ENCODE measurements around the gene TEPSIN. TPM values are rescaled to one million over a fixed set of nuclear protein-coding genes. Genes with fewer than 3 reads are reported as not detected.

TEPSIN gene
- total RNA-seq, 2 donors from 2014 or later, result 30.0 to 45.0 TPM

GRCh38 chr17:81280571-81280970, 41.7 kb upstream of the TEPSIN start:
- no peak overlapping the region for H3K4me3 ChIP-seq (ENCODE audit: low read length)
- Mint-ChIP-seq H3K4me3 (no peak overlapping the region), H3K36me3 (ENCODE audit: low read depth) (peaks cover 40% of the 10 kb centered on the region), H3K4me1 (no peaks in the 10 kb centered on the region), H3K27me3 (ENCODE audit: insufficient read depth) (no peaks in the 10 kb centered on the region), H3K27ac (peak overlapping the region; percentile 8), H3K9me3 (no peaks in the 10 kb centered on the region)
- no peaks in the 10 kb centered on the region for H3K9me3 ChIP-seq (ENCODE audit: control insufficient read depth, low read length)
- TF ChIP-seq, protein P1, sequence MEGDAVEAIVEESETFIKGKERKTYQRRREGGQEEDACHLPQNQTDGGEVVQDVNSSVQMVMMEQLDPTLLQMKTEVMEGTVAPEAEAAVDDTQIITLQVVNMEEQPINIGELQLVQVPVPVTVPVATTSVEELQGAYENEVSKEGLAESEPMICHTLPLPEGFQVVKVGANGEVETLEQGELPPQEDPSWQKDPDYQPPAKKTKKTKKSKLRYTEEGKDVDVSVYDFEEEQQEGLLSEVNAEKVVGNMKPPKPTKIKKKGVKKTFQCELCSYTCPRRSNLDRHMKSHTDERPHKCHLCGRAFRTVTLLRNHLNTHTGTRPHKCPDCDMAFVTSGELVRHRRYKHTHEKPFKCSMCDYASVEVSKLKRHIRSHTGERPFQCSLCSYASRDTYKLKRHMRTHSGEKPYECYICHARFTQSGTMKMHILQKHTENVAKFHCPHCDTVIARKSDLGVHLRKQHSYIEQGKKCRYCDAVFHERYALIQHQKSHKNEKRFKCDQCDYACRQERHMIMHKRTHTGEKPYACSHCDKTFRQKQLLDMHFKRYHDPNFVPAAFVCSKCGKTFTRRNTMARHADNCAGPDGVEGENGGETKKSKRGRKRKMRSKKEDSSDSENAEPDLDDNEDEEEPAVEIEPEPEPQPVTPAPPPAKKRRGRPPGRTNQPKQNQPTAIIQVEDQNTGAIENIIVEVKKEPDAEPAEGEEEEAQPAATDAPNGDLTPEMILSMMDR (conservative IDR thresholded peaks at IDR 0.05), result no peak
- 91 to 93% methylated on average over 11 to 17 of the region's 24 CpGs for WGBS, 2 experiments (ENCODE audit: insufficient coverage in 1 of 2, insufficient read length in 1 of 2)
- H3K27ac ChIP-seq (ENCODE audit: low read depth, low read length), result peak overlapping the region; percentile 53
- no peaks in the 10 kb centered on the region for H3K4me1 ChIP-seq (ENCODE audit: control insufficient read depth, insufficient read depth, low read length)
- H3K27me3 ChIP-seq (ENCODE audit: control insufficient read depth, insufficient read depth, low read length, poor library complexity, severe bottlenecking), result no peaks in the 10 kb centered on the region
- no peak for DNase-seq
- H3K9ac ChIP-seq (ENCODE audit: extremely low read depth, low read length, poor library complexity, severe bottlenecking), result no peak overlapping the region
- H3K36me3 ChIP-seq (ENCODE audit: control insufficient read depth, insufficient read depth, low read length), result peaks cover 15% of the 10 kb centered on the region

GRCh38 chr17:81279278-81280275, 40.7 kb upstream of the TEPSIN start:
- WGBS, 2 experiments (ENCODE audit: insufficient coverage in 1 of 2, insufficient read length in 1 of 2), result 93 to 95% methylated on average over 45 to 50 of the region's 50 CpGs
- H3K36me3 Mint-ChIP-seq (ENCODE audit: low read depth), result peaks cover 43% of the 10 kb centered on the region
- no peak overlapping the region for H3K27ac Mint-ChIP-seq
- no peaks in the 10 kb centered on the region for H3K4me1 Mint-ChIP-seq
- H3K27me3 ChIP-seq (ENCODE audit: control insufficient read depth, insufficient read depth, low read length, poor library complexity, severe bottlenecking), result no peaks in the 10 kb centered on the region
- H3K27me3 Mint-ChIP-seq (ENCODE audit: insufficient read depth), result no peaks in the 10 kb centered on the region
- no peak overlapping the region for H3K9ac ChIP-seq (ENCODE audit: extremely low read depth, low read length, poor library complexity, severe bottlenecking)
- H3K36me3 ChIP-seq (ENCODE audit: control insufficient read depth, insufficient read depth, low read length), result peaks cover 15% of the 10 kb centered on the region
- no peaks in the 10 kb centered on the region for H3K4me1 ChIP-seq (ENCODE audit: control insufficient read depth, insufficient read depth, low read length)
- H3K9me3 ChIP-seq (ENCODE audit: control insufficient read depth, low read length), result no peaks in the 10 kb centered on the region
- H3K9me3 Mint-ChIP-seq, result no peaks in the 10 kb centered on the region
- H3K4me3 ChIP-seq (ENCODE audit: low read length), result no peak overlapping the region
- H3K27ac ChIP-seq (ENCODE audit: low read depth, low read length), result peak overlapping the region; percentile 24
- TF ChIP-seq, protein P1 (conservative IDR thresholded peaks at IDR 0.05), result no peak
- DNase-seq, result no peak
- no peak overlapping the region for H3K4me3 Mint-ChIP-seq

DNA sequence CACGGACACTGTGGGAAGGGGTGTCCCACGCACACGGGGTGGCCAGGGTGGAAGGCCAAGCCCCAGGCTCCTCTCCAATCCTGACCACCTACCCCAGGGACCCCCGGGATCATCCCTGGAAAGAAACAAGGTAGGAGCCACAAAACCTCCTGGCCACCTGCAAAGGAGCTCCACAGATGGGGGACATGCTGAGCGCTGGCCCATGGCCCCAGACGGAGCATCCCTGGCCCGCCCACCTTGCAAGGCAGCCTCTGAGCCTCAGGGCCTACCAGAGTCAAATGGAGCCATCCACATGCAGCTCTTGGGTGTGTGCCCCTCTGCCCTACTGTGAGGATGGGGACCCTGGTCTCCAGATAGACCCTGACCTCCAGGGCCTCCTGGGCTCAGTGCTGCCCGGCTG, 40.0 kb upstream of the TEPSIN start:
- peak overlapping the region; percentile 24 for H3K27ac ChIP-seq (ENCODE audit: low read depth, low read length)
- H3K4me3 Mint-ChIP-seq, result no peak overlapping the region
- WGBS, 2 experiments (ENCODE audit: insufficient coverage in 1 of 2, insufficient read length in 1 of 2), result 96 to 97% methylated on average over 4 to 8 of the region's 8 CpGs
- peaks cover 12% of the 10 kb centered on the region for H3K36me3 ChIP-seq (ENCODE audit: control insufficient read depth, insufficient read depth, low read length)
- H3K4me3 ChIP-seq (ENCODE audit: low read length), result no peak overlapping the region
- H3K9ac ChIP-seq (ENCODE audit: extremely low read depth, low read length, poor library complexity, severe bottlenecking), result no peak overlapping the region
- H3K27me3 Mint-ChIP-seq (ENCODE audit: insufficient read depth), result no peaks in the 10 kb centered on the region
- no peak overlapping the region for H3K27ac Mint-ChIP-seq
- H3K4me1 ChIP-seq (ENCODE audit: control insufficient read depth, insufficient read depth, low read length), result no peaks in the 10 kb centered on the region
- H3K9me3 Mint-ChIP-seq, result no peaks in the 10 kb centered on the region
- DNase-seq, result no peak
- no peaks in the 10 kb centered on the region for H3K27me3 ChIP-seq (ENCODE audit: control insufficient read depth, insufficient read depth, low read length, poor library complexity, severe bottlenecking)
- peaks cover 40% of the 10 kb centered on the region for H3K36me3 Mint-ChIP-seq (ENCODE audit: low read depth)
- H3K9me3 ChIP-seq (ENCODE audit: control insufficient read depth, low read length), result no peaks in the 10 kb centered on the region
- TF ChIP-seq, protein P1 (conservative IDR thresholded peaks at IDR 0.05), result no peak
- no peaks in the 10 kb centered on the region for H3K4me1 Mint-ChIP-seq

Data from endodermal cell (in vitro differentiated cells).